Peyer's patch (tissue), 4 donors: ENCODE data around the gene ATP9B. TPM values are rescaled to one million over a fixed set of nuclear protein-coding genes. Genes with fewer than 3 reads are reported as not detected.

ENCODE experiments used
- DNase-seq, 3 donors: peaks; one replicate each; pipeline ENCODE4 v3.0.0-alpha.2; 2017 to 2019
- H3K27ac ChIP-seq, 4 donors: fragments of 200-600 bp; sonication (generic); one replicate each; pipeline ENCODE4 v1.5.1; 2016 to 2019
- H3K27me3 ChIP-seq, 2 donors: fragments of 200-600 bp; sonication (generic); one replicate each; pipeline ENCODE4 v1.5.1; 2019
- H3K36me3 ChIP-seq, 3 donors: fragments of 200-600 bp; sonication (generic); one replicate each; pipeline ENCODE4 v1.5.1; 2016 to 2019
- H3K4me1 ChIP-seq, 4 donors: fragments of 200-600 bp; sonication (generic); one replicate each; pipeline ENCODE4 v1.5.1; 2016 to 2019
- H3K4me3 ChIP-seq, 4 donors: fragments of 200-600 bp; sonication (generic); 1 replicate in 3 of 4; 2 replicates in 1 of 4; pipeline ENCODE4 v1.5.1; 2016 to 2019; ENCODE audit warnings: mild to moderate bottlenecking in 1 of 4
- H3K9me3 ChIP-seq, 4 donors: fragments of 200-600 bp; sonication (generic); one replicate each; pipeline ENCODE4 v1.5.1; 2016 to 2019; ENCODE audit warnings: mild to moderate bottlenecking in 1 of 4
- POLR2A ChIP-seq, 2 donors: fragments of 450-650 bp; IDR thresholded peaks; one replicate each; pipeline ENCODE4 v1.5.1; 2017; ENCODE audit warnings: antibody characterized with exemption in 2 of 2, mild to moderate bottlenecking in 2 of 2, moderate library complexity in 2 of 2
- total RNA-seq, 4 donors: library from RNA; depleted of rRNA; stranded (reverse); fragments of >200 nt; gene quantifications; one replicate each; pipeline ENCODE4 v1.1.0, GENCODE V29; 2016
- TF ChIP-seq, protein P1 (sequence below), 6 experiments: fragments of 450-650 bp in 4 of 6; fragments of 200-600 bp in 2 of 6; sonication (generic) in 1 of 6; IDR thresholded peaks; one replicate each; pipeline ENCODE4 v1.5.1; 2017 to 2019; ENCODE audit warnings: antibody characterized with exemption in 6 of 6, mild to moderate bottlenecking in 3 of 6, moderate library complexity in 1 of 6

ATP9B gene
- total RNA-seq, 4 donors from 2014 or later = 37.5 to 107 (median 61.9) TPM

DNA sequence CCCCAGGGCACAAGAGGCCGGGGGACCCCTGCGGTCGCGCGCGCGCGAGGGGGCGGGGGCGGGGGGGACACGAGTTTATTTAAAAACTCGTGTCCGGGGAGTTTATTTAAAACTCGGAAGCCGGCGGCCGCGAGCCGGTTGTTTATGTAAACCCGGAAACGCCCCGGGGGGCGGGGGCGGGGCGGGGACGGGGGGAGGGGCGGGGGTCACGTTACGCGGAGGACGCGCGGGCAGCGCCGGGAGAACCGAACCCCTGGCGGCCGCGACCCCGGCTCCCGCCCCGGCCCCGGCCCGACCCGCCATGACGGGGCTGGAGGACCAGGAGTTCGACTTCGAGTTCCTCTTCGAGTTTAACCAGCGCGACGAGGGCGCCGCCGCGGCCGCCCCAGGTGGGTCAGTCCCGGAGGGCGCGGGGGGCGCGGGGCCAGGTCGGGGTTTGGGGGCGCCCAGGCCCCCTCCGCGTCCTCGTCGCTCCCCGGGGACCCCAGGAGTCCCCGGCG lies 330.9 kb downstream of the ATP9B start:
- TF ChIP-seq, protein P1, sequence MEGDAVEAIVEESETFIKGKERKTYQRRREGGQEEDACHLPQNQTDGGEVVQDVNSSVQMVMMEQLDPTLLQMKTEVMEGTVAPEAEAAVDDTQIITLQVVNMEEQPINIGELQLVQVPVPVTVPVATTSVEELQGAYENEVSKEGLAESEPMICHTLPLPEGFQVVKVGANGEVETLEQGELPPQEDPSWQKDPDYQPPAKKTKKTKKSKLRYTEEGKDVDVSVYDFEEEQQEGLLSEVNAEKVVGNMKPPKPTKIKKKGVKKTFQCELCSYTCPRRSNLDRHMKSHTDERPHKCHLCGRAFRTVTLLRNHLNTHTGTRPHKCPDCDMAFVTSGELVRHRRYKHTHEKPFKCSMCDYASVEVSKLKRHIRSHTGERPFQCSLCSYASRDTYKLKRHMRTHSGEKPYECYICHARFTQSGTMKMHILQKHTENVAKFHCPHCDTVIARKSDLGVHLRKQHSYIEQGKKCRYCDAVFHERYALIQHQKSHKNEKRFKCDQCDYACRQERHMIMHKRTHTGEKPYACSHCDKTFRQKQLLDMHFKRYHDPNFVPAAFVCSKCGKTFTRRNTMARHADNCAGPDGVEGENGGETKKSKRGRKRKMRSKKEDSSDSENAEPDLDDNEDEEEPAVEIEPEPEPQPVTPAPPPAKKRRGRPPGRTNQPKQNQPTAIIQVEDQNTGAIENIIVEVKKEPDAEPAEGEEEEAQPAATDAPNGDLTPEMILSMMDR (IDR thresholded peaks at IDR 0.05) = no peak
- no peak for TF ChIP-seq POLR2A (IDR thresholded peaks at IDR 0.05)
- peaks cover 0 to 45% (median 16%) of the 10 kb centered on the region in 4 donors for H3K4me1 ChIP-seq
- H3K27ac ChIP-seq = peak overlapping the region; percentile 87 to 100 (median 92)

DNA sequence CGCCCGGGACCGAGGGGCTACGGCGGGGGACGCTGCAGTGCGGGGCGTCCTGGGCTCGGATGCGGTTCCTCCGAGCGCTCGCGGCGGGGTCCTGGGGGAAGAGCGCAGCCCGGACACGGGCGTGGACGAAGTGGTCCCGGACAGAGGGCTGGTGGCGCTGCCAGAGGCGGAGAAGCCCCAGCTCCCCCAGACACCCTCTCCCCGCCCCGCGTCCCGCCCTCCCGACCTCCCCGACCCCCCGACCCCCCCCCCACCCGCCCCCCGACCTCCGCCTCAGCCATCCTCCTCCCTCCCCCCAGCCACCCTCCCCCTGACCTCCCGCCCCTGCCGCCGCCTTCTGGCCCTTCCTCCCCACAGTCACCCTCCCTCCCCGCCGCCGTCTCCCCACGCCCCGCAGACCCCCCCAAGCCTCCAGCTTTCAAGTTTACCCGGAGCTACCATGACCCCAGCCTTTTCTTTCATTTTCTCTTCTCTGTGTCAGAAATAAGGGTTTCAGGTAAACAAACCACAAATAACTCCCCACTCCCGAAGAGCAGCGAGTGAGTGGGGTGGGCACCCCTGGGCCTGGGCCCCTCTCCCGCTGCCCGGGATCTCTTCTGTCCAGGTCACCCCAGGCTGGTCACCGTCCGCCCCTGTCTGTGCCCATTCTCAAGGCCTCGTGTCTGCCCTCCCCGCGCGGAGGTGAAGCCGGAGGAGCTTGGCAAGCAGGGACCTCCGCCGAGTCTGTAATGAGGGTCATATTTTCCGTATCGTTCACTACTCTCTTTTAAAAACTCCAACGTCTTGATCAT lies 331.6 kb downstream of the ATP9B start:
- Histone ChIP-seq H3K4me3 (peak overlapping the region; percentile 72 to 97 (median 92)), H3K9me3 (no peaks in the 10 kb centered on the region), H3K4me1 (peaks cover 0 to 49% (median 17%) of the 10 kb centered on the region in 4 donors), H3K27ac (peak overlapping the region; percentile 87 to 100 (median 92)), H3K36me3 (no peaks in the 10 kb centered on the region), H3K27me3 (no peaks in the 10 kb centered on the region)
- TF ChIP-seq POLR2A (IDR thresholded peaks at IDR 0.05) = no peak
- TF ChIP-seq, protein P1 (IDR thresholded peaks at IDR 0.05) = no peak
- DNase-seq = peak; percentile 44 to 66 (median 65)

More for the DNA sequence above, 330.9 kb downstream of the ATP9B start:
- DNase-seq = peak; percentile 72 to 92 (median 86)
- H3K4me3 ChIP-seq = peak overlapping the region; percentile 72 to 97 (median 92)
- H3K36me3 ChIP-seq = no peaks in the 10 kb centered on the region
- no peaks in the 10 kb centered on the region for H3K9me3 ChIP-seq
- H3K27me3 ChIP-seq = peaks cover 0 to under 1% of the 10 kb centered on the region in 2 donors

DNA sequence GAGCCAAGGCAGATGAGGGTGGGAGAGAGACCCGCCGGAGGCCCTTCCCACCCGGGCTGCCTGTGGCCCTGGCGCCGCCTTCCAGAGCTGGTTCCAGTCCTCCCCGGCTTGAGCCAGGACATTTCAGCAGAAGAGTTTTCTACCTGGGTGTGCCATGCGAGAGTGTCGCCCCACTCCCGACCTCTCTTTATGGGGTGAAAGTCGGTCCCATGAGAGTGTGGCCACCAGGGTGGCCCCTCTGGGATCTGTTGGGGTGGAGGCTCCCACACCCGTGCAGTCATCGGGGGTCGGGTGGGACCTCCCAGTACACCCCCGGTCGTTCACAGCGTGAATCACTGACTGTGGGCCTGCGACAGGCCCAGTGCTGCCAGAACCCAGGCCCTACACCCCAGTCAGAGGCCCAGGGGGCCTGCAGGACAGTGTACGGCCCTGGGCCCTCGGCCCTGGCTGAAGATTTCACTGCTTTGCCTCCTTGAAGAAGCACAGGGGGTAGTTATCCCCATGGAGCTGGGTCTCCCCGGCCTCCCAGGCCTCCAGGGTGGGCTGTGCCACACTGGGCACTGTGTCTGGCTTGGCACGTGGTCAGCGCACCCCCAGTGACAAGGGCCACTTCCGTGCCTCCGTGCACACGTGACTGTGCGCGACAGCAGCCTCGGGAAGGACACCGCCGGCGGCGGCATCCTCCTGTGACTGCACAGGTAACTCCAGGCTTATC lies 332.5 kb downstream of the ATP9B start:
- peaks cover 0 to 50% (median 16%) of the 10 kb centered on the region in 4 donors for H3K4me1 ChIP-seq
- peak overlapping the region in 1 of 4 donors; percentile 97 for H3K4me3 ChIP-seq

DNA sequence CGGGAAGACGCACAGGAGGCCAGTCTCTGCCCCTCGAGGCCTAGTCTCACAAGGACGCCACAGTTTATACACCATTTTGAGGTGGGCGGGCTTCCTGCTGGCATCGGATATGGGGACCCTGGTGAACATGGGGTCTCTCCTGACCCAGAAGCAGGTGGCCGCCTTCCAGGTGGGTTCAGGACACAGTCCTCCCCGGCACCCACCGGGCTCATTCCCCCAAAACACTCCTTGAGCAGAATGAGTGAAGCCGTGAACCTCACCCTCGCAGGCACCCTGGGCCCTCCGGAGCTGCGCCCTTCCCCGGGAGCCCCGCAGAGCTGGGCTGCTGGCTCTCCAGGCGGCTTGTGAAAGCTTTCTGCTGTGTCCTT lies 333.0 kb downstream of the ATP9B start:
- Histone ChIP-seq H3K27me3 (no peaks in the 10 kb centered on the region), H3K4me1 (peaks cover 0 to 50% (median 13%) of the 10 kb centered on the region in 4 donors), H3K27ac (peak overlapping the region in 3 of 4 donors; percentile 72 to 100 (median 93)), H3K36me3 (no peaks in the 10 kb centered on the region), H3K9me3 (no peaks in the 10 kb centered on the region), H3K4me3 (peak overlapping the region in 1 of 4 donors; percentile 97)
- no peak for DNase-seq
- TF ChIP-seq, protein P1 (IDR thresholded peaks at IDR 0.05) = no peak
- TF ChIP-seq POLR2A (IDR thresholded peaks at IDR 0.05) = no peak

More for the DNA sequence above, 332.5 kb downstream of the ATP9B start:
- Histone ChIP-seq H3K27ac (peak overlapping the region; percentile 87 to 100 (median 92)), H3K9me3 (no peaks in the 10 kb centered on the region), H3K36me3 (no peaks in the 10 kb centered on the region), H3K27me3 (no peaks in the 10 kb centered on the region)
- DNase-seq = peak; percentile 47 to 70 (median 47)
- TF ChIP-seq POLR2A (IDR thresholded peaks at IDR 0.05) = no peak
- TF ChIP-seq, protein P1 (IDR thresholded peaks at IDR 0.05) = no peak

DNA sequence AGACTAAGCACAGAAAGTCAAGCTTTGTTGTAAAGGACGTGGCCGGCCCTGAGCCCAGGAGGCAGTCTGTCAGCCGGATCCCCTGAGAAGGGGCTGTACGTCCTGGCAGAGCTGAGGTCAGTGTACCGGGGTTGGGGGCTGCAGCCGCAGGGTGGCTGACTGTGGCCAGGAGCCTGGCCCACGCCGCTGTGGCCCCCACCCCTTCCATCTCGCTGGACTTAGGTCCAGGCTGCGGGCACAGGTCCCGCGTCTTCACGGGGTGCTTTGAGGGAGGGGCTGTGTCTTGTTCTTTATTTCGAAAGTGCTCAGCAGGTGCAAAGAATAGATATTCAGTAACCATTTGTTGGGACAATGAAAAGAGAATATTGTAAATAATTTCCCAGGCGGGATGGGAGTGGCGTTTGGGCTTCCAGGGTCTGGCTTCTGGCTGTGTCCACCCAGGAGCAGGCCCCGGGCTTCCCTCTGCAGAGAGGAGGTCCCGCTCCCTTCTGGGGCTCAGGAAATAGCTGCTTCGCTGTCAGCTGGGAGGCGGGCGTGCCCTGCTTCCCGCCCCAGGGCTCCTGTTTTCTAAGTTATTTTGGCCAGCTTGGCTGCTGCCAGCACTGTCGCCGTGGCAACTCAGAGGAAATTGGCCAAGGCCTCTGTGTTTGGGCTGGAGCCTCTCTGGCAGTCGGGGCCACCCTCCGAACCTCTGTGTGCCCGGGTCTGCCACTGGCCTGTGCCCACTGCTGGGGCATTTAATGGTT lies 334.0 kb downstream of the ATP9B start:
- peak overlapping the region; percentile 71 to 100 (median 78) for H3K27ac ChIP-seq
- peaks cover 0 to 49% (median 12%) of the 10 kb centered on the region in 4 donors for H3K4me1 ChIP-seq
- no peaks in the 10 kb centered on the region for H3K27me3 ChIP-seq
- TF ChIP-seq POLR2A (IDR thresholded peaks at IDR 0.05) = no peak
- TF ChIP-seq, protein P1 (IDR thresholded peaks at IDR 0.05) = no peak
- peak; percentile 56 to 74 (median 57) for DNase-seq
- H3K9me3 ChIP-seq = no peaks in the 10 kb centered on the region
- H3K4me3 ChIP-seq = peak overlapping the region in 1 of 4 donors; percentile 97
- no peaks in the 10 kb centered on the region for H3K36me3 ChIP-seq
